Measurements from ENCODE around the gene HDAC4. TPM values are rescaled to one million over a fixed set of nuclear protein-coding genes. Genes with fewer than 3 reads are reported as not detected.
"Not testable (repeated sequence)": the region's sequence is repeated elsewhere in the genome, so short reads cannot be mapped to it uniquely, and the experiment has no call there.

Gene HDAC4
- total RNA-seq, 2 donors from 2014 or later = 49.8 to 71.7 TPM

DNA sequence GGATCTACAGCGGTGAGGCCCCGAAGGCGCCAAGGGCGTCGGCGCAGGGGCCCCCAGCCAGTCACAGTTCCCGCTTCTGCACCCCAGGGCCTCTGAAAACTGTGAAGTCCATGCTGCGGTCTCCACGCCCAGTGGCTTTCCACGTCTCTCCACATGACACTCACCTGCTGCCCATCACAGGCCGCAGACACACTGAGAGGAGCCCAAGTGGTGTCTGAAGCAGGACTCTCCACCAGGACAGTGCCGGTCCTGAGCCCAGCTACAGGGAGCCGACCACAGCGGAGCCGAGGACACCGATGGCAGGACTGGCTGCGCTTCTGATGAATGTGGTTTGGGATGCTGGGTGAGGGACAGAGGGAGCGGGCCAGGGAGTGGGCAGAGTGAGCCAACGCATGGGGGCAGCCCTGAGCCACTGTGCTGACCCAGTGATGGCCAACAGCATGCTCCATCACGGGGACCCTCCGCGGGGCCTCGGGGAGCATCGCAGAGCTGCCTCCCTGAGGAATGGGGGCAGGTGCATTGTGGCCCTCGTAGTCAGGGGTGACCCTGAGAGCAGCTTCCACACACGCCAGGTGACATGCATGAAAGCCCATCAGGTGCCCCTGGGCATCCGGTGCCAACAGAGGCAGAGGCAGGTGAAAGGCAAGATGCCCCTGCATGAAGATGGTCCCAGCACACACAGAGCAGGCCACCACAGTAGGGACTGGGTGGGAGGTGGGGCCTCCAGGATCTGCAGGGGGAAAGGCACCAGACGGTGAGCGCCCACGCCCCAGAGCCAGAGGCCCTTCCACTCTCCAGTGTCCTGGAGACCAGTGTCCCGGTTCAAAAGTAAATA lies 116.6 kb downstream of the HDAC4 start:
- Mint-ChIP-seq H3K36me3 (ENCODE audit: insufficient read depth in 2 of 2) (peaks cover 3 to 5% of the 10 kb centered on the region in 2 donors), H3K27ac (no peak overlapping the region), H3K4me1 (ENCODE audit: low read depth) (peaks cover 49% of the 10 kb centered on the region), H3K9me3 (no peaks in the 10 kb centered on the region), H3K4me3 (peak overlapping the region; percentile 79 to 93), H3K27me3 (ENCODE audit: low read depth) (peaks cover 20% of the 10 kb centered on the region)
- ATAC-seq (replicated peaks in 1 of 2) (no peak), DNase-seq (no peak)

DNA sequence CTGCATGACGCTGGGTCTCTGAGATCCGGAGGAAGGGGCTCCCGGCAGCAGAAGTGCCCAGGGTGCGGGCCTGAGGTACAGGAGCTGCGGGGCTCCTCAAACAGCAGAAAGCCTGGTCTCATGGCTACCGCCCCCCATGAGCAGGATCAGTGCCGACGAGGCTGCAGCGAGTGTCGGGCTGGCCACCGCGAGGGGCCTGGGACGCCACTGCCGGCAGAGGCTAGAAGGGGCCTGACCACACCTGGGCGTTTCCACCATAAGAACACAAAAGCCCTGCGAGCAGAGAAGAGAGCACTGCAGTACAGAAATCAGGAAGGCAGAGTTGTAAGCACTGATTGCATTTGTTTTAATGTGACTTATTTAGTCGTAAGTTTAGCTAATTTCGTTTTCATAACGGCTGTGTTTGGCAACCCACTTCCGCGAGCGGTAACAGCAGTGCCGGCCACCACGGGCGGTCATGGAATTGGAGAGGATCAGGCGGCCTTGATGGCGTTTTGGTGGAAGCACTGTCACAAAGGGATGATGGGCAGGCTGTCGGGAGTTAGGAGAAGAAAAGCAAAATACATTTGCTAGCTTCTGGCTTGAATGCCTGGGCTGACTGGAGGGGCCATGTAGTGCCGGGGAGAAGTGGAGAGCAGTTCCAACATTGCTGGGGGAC lies 117.4 kb downstream of the HDAC4 start:
- Mint-ChIP-seq H3K4me1 (ENCODE audit: low read depth) (peaks cover 41% of the 10 kb centered on the region), H3K36me3 (ENCODE audit: insufficient read depth in 2 of 2) (peaks cover 3 to 5% of the 10 kb centered on the region in 2 donors), H3K4me3 (peak overlapping the region; percentile 31 to 42), H3K27me3 (ENCODE audit: low read depth) (peaks cover 20% of the 10 kb centered on the region), H3K9me3 (no peaks in the 10 kb centered on the region), H3K27ac (peak overlapping the region; percentile 23)
- DNase-seq = no peak
- no peak for ATAC-seq (replicated peaks in 1 of 2)

DNA sequence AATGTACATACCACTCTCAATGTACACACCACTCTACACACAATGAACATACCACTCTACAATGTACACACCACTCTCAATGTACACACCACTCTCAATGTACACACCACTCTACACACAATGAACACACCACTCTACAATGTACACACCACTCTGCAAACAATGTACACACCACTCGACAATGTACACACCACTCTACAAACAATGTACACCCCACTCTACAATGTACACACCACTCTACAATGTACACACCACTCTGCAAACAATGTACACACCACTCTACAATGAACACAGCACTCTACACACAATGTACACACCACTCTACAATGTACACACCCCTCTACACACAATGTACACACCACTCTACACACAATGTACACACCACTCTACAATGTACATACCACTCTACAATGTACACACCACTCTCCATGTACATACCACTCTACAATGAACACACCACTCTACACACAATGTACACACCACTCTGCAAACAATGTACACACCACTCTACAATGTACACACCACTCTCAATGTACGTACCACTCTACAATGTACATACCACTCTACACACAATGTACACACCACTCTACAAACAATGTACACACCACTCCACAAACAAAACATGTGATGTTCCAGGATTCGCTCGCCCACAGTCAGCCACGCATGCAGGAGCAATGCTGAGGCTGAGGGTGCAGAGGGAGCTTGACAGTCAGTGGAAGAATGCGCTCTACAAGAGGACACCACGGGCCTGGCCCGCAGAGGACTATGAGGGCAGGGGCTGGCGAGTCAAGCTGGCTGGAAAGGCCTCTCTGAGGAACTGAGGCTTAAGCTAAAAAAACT lies 118.2 kb downstream of the HDAC4 start:
- no peak for DNase-seq

DNA sequence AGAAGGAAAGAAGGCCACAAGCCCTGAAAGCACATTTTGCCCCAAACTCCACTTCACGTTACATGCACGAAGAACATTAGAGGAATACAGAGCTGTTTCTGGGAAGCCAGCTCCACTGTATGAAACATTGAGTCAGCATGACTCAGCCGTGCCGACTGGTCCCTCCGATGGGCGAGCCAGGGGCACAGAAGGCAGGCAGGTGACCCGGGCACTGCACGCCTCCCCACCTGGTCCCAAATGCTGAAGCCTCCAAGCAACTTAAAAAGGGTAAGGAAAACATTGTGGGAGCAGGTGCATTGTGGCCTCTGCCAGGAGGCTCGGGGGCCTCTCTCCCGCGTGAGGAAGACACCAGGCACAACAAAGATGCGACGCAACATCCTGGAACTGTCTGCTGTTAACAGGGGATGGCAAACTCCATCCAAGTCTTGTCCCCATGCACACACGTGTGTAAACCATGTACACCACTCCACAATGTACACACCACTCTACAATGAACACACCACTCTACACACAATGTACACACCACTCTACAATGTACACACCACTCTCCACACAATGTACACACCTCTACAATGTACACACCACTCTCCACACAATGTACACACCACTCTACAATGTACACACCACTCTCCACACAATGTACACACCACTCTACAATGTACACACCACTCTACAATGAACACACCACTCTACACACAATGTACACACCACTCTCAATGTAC lies 120.4 kb downstream of the HDAC4 start:
- peak; percentile 63 to 72 for ATAC-seq (replicated peaks in 1 of 2)
- DNase-seq = peak; percentile 62 to 76
- H3K4me1 Mint-ChIP-seq (ENCODE audit: low read depth) = peaks cover 34% of the 10 kb centered on the region
- not testable (repeated sequence) for H3K9me3 Mint-ChIP-seq; H3K4me3 Mint-ChIP-seq; H3K27me3 Mint-ChIP-seq (ENCODE audit: low read depth); H3K36me3 Mint-ChIP-seq (ENCODE audit: insufficient read depth in 2 of 2); H3K27ac Mint-ChIP-seq

More for the DNA sequence above, 118.2 kb downstream of the HDAC4 start:
- no peak for ATAC-seq (replicated peaks in 1 of 2)
- H3K27me3 Mint-ChIP-seq (ENCODE audit: low read depth) = peaks cover 13% of the 10 kb centered on the region
- no peaks in the 10 kb centered on the region for H3K9me3 Mint-ChIP-seq
- no peak overlapping the region for H3K27ac Mint-ChIP-seq
- H3K36me3 Mint-ChIP-seq (ENCODE audit: insufficient read depth in 2 of 2) = peaks cover 3 to 5% of the 10 kb centered on the region in 2 donors
- no peak overlapping the region for H3K4me3 Mint-ChIP-seq
- peaks cover 40% of the 10 kb centered on the region for H3K4me1 Mint-ChIP-seq (ENCODE audit: low read depth)

DNA sequence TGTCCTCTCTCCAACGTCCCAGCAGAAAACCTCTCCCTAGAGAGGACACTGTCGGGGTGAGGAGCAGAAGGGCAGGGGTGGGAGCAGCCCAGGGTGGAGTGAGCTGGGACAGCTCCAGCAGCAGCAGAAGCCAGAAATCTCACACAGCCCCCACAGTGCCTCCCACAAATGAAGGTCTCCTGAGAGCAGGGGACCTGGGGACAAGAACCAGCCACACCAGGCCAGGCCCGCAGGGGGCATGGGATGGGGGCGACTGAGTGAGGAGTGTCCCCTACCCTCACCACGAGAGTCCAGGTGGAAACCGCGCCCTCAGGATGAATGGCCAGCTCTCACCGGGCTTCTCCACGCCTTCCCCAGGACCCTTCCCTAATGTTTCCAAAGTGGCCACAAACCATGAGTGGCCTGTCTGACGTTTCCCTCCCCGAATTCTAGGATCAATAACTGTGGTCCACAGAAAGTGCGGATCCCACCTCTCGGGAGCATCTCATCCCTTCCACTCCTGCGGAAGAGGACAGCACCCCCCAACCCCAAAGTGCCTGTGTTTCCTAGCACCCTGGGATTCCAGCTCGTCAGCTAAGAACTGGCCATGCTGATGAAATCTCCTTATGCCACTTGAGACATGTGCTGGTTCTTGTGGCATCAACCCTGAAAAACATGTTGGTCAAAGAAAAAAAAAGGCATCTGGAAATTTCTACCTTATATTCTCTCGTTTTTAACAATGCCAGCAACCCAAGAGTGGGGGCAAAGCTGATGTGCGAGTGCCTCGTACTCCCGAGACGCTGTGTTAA lies 121.1 kb downstream of the HDAC4 start:
- Mint-ChIP-seq H3K36me3 (ENCODE audit: insufficient read depth in 2 of 2) (peaks cover 0 to 5% of the 10 kb centered on the region in 2 donors), H3K27me3 (ENCODE audit: low read depth) (no peaks in the 10 kb centered on the region), H3K4me1 (ENCODE audit: low read depth) (peaks cover 34% of the 10 kb centered on the region), H3K4me3 (peak overlapping the region; percentile 30 to 42), H3K27ac (peak overlapping the region; percentile 75), H3K9me3 (no peaks in the 10 kb centered on the region)
- ATAC-seq (replicated peaks in 1 of 2) (no peak), DNase-seq (peak in 1 of 2 donors; percentile 1)

DNA sequence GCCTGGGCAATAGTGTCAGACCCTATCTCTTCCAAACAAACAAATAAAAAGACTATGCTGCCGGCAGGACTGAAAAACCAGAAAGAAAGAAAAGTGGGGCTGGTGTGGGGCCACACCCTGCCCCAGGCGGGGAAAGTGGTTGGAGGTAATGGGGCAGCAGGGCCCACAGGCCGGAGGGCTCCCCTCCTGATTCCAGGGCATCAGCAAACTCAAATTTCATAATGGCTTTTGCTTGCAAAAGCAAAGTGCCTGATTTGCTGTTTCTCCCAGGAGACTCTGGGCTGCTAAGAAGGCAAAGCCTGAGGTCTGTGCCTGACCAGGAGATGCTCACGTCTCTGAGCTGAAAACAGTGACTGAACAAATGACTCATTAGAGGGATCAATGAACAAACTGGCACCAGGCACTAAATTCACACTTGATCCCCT lies 121.9 kb downstream of the HDAC4 start:
- Mint-ChIP-seq H3K27ac (peak overlapping the region; percentile 75), H3K4me1 (ENCODE audit: low read depth) (peaks cover 37% of the 10 kb centered on the region)
- ATAC-seq (replicated peaks in 1 of 2) = peak in 1 of 2 donors; percentile 12

DNA sequence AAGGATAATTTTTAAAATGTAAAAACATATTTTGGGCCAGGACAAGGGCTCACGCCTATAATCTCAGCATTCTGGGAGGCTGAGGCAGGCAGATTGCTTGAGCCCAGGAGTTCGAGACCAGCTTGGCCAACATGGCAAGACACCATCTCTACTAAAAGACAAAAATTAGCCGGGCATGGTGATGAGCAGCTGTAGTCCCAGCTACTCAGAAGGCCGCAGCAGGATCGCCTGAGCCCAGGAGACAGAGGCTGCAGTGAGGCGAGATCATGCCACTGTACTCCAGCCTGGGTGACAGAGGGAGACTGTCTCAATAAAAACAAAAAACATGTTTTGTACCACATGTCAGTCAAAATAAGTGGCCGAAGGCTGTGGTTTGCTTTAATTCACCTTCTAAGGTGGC lies 122.5 kb downstream of the HDAC4 start:
- peaks cover 8% of the 10 kb centered on the region for H3K27me3 Mint-ChIP-seq (ENCODE audit: low read depth)
- H3K4me1 Mint-ChIP-seq (ENCODE audit: low read depth) = peaks cover 43% of the 10 kb centered on the region
- DNase-seq (no peak), ATAC-seq (replicated peaks in 1 of 2) (no peak)
- H3K36me3 Mint-ChIP-seq (ENCODE audit: insufficient read depth in 2 of 2) = peaks cover 0 to 6% of the 10 kb centered on the region in 2 donors
- no peak overlapping the region for H3K27ac Mint-ChIP-seq
- no peaks in the 10 kb centered on the region for H3K9me3 Mint-ChIP-seq
- H3K4me3 Mint-ChIP-seq = no peak overlapping the region

More for the DNA sequence above, 121.9 kb downstream of the HDAC4 start:
- Mint-ChIP-seq H3K27me3 (ENCODE audit: low read depth) (peaks cover 2% of the 10 kb centered on the region), H3K4me3 (peak overlapping the region; percentile 30 to 42), H3K36me3 (ENCODE audit: insufficient read depth in 2 of 2) (peaks cover 0 to 5% of the 10 kb centered on the region in 2 donors), H3K9me3 (no peaks in the 10 kb centered on the region)
- peak in 1 of 2 donors; percentile 23 for DNase-seq

DNA sequence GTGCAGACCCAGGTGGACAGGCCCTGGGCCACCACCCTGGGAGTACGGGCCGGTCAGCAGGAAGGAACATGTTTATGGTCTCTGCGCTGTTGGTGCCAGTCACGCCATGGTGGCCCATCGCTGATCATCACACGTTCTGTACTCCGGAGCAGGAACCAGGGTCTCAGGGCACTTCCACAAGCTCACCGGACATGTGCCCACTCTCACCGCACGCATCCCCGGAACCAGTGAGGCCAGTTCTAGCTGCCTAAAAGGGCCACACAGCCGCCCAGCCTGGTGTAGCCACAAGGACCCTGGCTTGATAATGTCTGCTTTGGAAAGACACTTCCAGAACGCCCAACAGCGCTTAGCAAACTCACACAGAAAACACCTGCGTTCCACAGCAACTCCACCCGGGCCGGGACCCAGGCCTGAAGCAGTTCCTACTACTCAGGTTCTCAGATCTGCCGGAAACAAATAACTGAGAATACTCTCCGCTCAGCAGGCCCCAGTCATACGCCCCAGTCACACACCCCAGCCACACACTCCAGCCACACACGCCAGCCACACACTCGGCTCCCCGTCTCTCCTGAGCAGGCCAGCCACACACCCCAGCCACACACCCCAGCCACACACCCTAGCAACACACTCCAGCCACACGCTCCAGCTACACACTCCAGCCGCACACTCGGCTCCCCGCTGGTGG lies 123.3 kb downstream of the HDAC4 start:
- ATAC-seq (replicated peaks in 1 of 2) (no peak), DNase-seq (peak in 1 of 2 donors; percentile 4)
- peaks cover 51% of the 10 kb centered on the region for H3K4me1 Mint-ChIP-seq (ENCODE audit: low read depth)
- no peak overlapping the region for H3K4me3 Mint-ChIP-seq
- H3K27me3 Mint-ChIP-seq (ENCODE audit: low read depth) = peaks cover 16% of the 10 kb centered on the region
- H3K9me3 Mint-ChIP-seq = no peaks in the 10 kb centered on the region
- H3K27ac Mint-ChIP-seq = no peak overlapping the region
- peaks cover 0 to 4% of the 10 kb centered on the region in 2 donors for H3K36me3 Mint-ChIP-seq (ENCODE audit: insufficient read depth in 2 of 2)

DNA sequence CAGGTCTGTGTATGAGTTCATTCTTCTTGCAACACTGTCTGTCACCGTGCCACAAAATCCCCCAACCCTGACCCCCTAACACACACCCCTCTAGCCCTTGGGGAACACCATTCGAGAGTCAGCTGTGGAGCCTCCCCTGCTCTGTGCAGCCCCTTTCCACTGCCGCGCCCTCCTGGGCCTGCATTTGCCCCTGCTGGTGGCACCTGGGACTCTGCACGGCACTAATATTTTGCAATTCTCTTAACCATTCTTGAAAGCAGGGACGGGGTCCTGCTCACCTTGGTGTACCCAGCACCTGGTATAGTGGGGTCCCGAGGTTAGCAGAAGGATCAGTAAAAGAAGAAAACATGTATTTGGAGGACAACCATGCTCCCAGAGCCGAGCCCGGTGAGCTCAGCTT lies 124.0 kb downstream of the HDAC4 start:
- ATAC-seq (replicated peaks in 1 of 2) (no peak), DNase-seq (peak in 1 of 2 donors; percentile 1)
- H3K4me3 Mint-ChIP-seq = no peak overlapping the region
- H3K9me3 Mint-ChIP-seq = no peaks in the 10 kb centered on the region
- H3K36me3 Mint-ChIP-seq (ENCODE audit: insufficient read depth in 2 of 2) = peaks cover 0 to 4% of the 10 kb centered on the region in 2 donors
- H3K27me3 Mint-ChIP-seq (ENCODE audit: low read depth) = peaks cover 20% of the 10 kb centered on the region
- no peak overlapping the region for H3K27ac Mint-ChIP-seq
- H3K4me1 Mint-ChIP-seq (ENCODE audit: low read depth) = peaks cover 58% of the 10 kb centered on the region

DNA sequence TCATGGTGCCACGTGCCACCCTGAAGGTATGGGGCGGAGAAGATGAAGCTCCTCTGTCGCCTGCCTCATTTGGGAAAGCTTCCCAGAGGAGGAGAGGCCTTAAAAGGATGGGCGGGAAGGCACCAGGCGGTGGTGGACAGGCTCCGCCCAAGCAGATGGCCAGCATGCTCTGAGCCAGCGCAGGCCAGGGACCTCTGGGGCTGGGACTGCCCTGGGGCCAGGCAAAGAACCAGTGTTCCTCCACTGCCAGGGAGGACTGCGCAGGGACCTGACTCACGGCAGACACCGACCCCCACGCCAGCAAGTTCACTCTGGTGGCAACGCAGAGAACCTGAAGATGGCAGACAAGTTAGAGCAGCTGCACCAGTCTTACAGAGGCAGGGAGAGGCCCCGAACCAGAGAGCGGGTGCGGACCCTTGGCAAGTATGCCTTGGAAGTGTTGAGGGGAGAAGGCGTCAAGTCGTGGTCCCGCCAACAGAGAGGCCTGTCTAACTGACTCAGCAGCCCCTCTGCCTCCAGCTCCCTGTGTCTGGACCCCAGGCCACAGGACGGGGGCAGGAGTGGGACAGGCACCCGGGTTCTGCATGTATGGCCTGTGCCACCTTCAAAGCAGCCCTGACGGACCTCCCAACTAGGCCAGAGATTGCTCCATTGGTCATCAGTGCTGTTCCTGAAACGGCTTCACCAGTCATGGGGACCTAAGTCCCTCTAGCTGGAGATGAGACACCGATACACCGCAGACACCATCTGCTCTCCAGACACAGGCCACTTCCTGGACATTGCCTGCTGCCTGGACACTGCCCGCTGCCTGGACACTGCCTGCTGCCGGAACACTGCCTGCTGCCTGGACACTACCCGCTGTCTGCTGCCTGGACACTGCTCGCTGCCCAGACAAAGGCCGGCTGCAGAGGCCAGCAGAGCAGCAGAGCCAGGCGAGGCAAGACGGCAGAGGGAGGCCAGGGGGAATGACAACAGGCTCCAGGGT lies 124.7 kb downstream of the HDAC4 start:
- Mint-ChIP-seq H3K4me3 (peak overlapping the region; percentile 82 to 94), H3K4me1 (ENCODE audit: low read depth) (peaks cover 64% of the 10 kb centered on the region), H3K9me3 (no peaks in the 10 kb centered on the region), H3K36me3 (ENCODE audit: insufficient read depth in 2 of 2) (peaks cover 0 to 4% of the 10 kb centered on the region in 2 donors), H3K27ac (no peak overlapping the region), H3K27me3 (ENCODE audit: low read depth) (peaks cover 26% of the 10 kb centered on the region)
- ATAC-seq (replicated peaks in 1 of 2) (no peak), DNase-seq (peak in 1 of 2 donors; percentile 0)

Data from activated T-cell treated with anti-CD3 and anti-CD28 coated beads, Interleukin-2, amount 50 U/mL, for 72 hours (primary cell).